GM04503 (cell line): ENCODE measurements around the gene CARD11.

ENCODE experiments used
- DNase-seq: peaks from one replicate; pipeline ENCODE4 v3.0.0-alpha.2; 2012; ENCODE audit warnings: low read depth

Gene CARD11

GRCh38 chr7:2982401-2982800, 61.3 kb downstream of the CARD11 start:
- DNase-seq: no peak

- no peak for DNase-seq
These were observed 62.6 kb downstream of the CARD11 start for GRCh38 chr7:2981103-2981480.

GRCh38 chr7:2980401-2981102, 63.1 kb downstream of the CARD11 start:
- DNase-seq: no peak

- no peak for DNase-seq
These were observed 63.7 kb downstream of the CARD11 start for GRCh38 chr7:2979951-2980350.

- no peak for DNase-seq
These were observed 64.5 kb downstream of the CARD11 start for GRCh38 chr7:2979201-2979631.

- no peak for DNase-seq
These were observed 65.3 kb downstream of the CARD11 start for GRCh38 chr7:2978408-2978807.

GRCh38 chr7:2975821-2976371, 67.8 kb downstream of the CARD11 start:
- no peak for DNase-seq

GRCh38 chr7:2974093-2974819, 69.4 kb downstream of the CARD11 start:
- no peak for DNase-seq

GRCh38 chr7:2972835-2973161, 70.9 kb downstream of the CARD11 start:
- DNase-seq: no peak

GRCh38 chr7:2971914-2972834, 71.5 kb downstream of the CARD11 start:
- no peak for DNase-seq

GRCh38 chr7:2970861-2971260, 72.8 kb downstream of the CARD11 start:
- DNase-seq: no peak

- no peak for DNase-seq
These were observed 73.4 kb downstream of the CARD11 start for GRCh38 chr7:2970307-2970664.

- no peak for DNase-seq
These were observed 74.0 kb downstream of the CARD11 start for GRCh38 chr7:2969398-2970306.

- DNase-seq: no peak
These were observed 74.9 kb downstream of the CARD11 start for GRCh38 chr7:2968616-2969397.

GRCh38 chr7:2968176-2968575, 75.5 kb downstream of the CARD11 start:
- DNase-seq: no peak

GRCh38 chr7:2967705-2968104, 76.0 kb downstream of the CARD11 start:
- DNase-seq: no peak

GRCh38 chr7:2967253-2967652, 76.4 kb downstream of the CARD11 start:
- no peak for DNase-seq

GRCh38 chr7:2966466-2967078, 77.1 kb downstream of the CARD11 start:
- DNase-seq: no peak

GRCh38 chr7:2965745-2966270, 77.9 kb downstream of the CARD11 start:
- DNase-seq: no peak

- DNase-seq: no peak
These were observed 78.4 kb downstream of the CARD11 start for GRCh38 chr7:2965301-2965700.
